Natural killer cell treated with Interleukin-12 subunit alpha and Interleukin-12 subunit beta and Interleukin-15 and Interleukin-18, amount 100 ng/mL, for 72 hours (primary cell): ENCODE measurements around the gene MIER1. TPM values are rescaled to one million over a fixed set of nuclear protein-coding genes. Genes with fewer than 3 reads are reported as not detected.

Experiments used
- ATAC-seq, 2 donors: fragments of 150-1000 bp; cut with Tn5 transposase in 1 of 2; sonication (Bioruptor Pico), chemical (Tn5 transposase) in 1 of 2; 2 replicates each; pipeline ENCODE4 v1.10.0; 2021
- DNase-seq: peaks from one replicate; pipeline ENCODE4 v3.0.0; 2022; ENCODE audit warnings: low spot score
- H3K27ac Mint-ChIP-seq, 2 donors: 1 replicate in 1 of 2; 2 replicates in 1 of 2; pipeline ENCODE4 v1.8.0; 2022; ENCODE audit warnings: mixed read lengths in 2 of 2, mild to moderate bottlenecking in 1 of 2, moderate library complexity in 1 of 2
- H3K27me3 Mint-ChIP-seq, 2 donors: 1 replicate in 1 of 2; 2 replicates in 1 of 2; pipeline ENCODE4 v1.8.0; 2022; ENCODE audit warnings: mixed read lengths in 2 of 2
- H3K36me3 Mint-ChIP-seq: one replicate; pipeline ENCODE4 v1.8.0; 2022; ENCODE audit warnings: mixed read lengths
- H3K4me1 Mint-ChIP-seq, 2 donors: 1 replicate in 1 of 2; 2 replicates in 1 of 2; pipeline ENCODE4 v1.8.0; 2022; ENCODE audit warnings: low read depth in 2 of 2, mixed read lengths in 2 of 2, mild to moderate bottlenecking in 1 of 2
- H3K4me3 Mint-ChIP-seq: one replicate; pipeline ENCODE4 v1.8.0; 2022; ENCODE audit warnings: mixed read lengths
- H3K9me3 Mint-ChIP-seq: 2 replicates; pipeline ENCODE4 v1.8.0; 2022; ENCODE audit warnings: mixed read lengths
- total RNA-seq, 2 donors: library from RNA; stranded (reverse); gene quantifications; one replicate each; pipeline ENCODE4 v1.2.3, GENCODE V29; 2022

The MIER1 gene
- total RNA-seq, 2 donors from 2014 or later, result 50.0 to 67.5 TPM

- peak overlapping the region; percentile 99 for H3K4me3 Mint-ChIP-seq
- H3K4me1 Mint-ChIP-seq, result peaks cover 43 to 62% of the 10 kb centered on the region in 2 donors
- ATAC-seq, result no peak
- no peaks in the 10 kb centered on the region for H3K27me3 Mint-ChIP-seq
- DNase-seq, result no peak
- H3K9me3 Mint-ChIP-seq, result no peaks in the 10 kb centered on the region
- peak overlapping the region; percentile 91 to 99 for H3K27ac Mint-ChIP-seq
- H3K36me3 Mint-ChIP-seq, result peaks cover 13% of the 10 kb centered on the region
Measured at GRCh38 chr1:66929146-66929688, 4.4 kb downstream of the MIER1 start.

GRCh38 chr1:66929691-66929998, 4.9 kb downstream of the MIER1 start:
- Mint-ChIP-seq H3K4me3 (peak overlapping the region; percentile 99), H3K9me3 (no peaks in the 10 kb centered on the region), H3K4me1 (peaks cover 43 to 62% of the 10 kb centered on the region in 2 donors), H3K27me3 (no peaks in the 10 kb centered on the region), H3K36me3 (peaks cover 13% of the 10 kb centered on the region), H3K27ac (peak overlapping the region; percentile 91 to 99)
- no peak for DNase-seq
- ATAC-seq, result no peak

GRCh38 chr1:66929999-66930822, 5.4 kb downstream of the MIER1 start:
- DNase-seq, result peak; percentile 98
- peak; percentile 90 to 91 for ATAC-seq
- Mint-ChIP-seq H3K4me1 (peaks cover 42 to 65% of the 10 kb centered on the region in 2 donors), H3K9me3 (no peaks in the 10 kb centered on the region), H3K27ac (peak overlapping the region; percentile 91 to 99), H3K27me3 (no peaks in the 10 kb centered on the region), H3K36me3 (peaks cover 13% of the 10 kb centered on the region), H3K4me3 (peak overlapping the region; percentile 99)

- Mint-ChIP-seq H3K4me1 (peaks cover 42 to 67% of the 10 kb centered on the region in 2 donors), H3K4me3 (peak overlapping the region; percentile 99), H3K27me3 (no peaks in the 10 kb centered on the region), H3K27ac (peak overlapping the region; percentile 91 to 99), H3K9me3 (no peaks in the 10 kb centered on the region), H3K36me3 (peaks cover 13% of the 10 kb centered on the region)
- ATAC-seq (no peak), DNase-seq (no peak)
Measured at GRCh38 chr1:66930823-66931174, 6.0 kb downstream of the MIER1 start.

GRCh38 chr1:66931590-66931989, 6.8 kb downstream of the MIER1 start:
- Mint-ChIP-seq H3K36me3 (peaks cover 13% of the 10 kb centered on the region), H3K27ac (peak overlapping the region; percentile 91 to 99), H3K4me1 (peaks cover 40 to 66% of the 10 kb centered on the region in 2 donors), H3K4me3 (peak overlapping the region; percentile 99), H3K27me3 (no peaks in the 10 kb centered on the region), H3K9me3 (no peaks in the 10 kb centered on the region)
- no peak for DNase-seq
- ATAC-seq, result no peak

GRCh38 chr1:66932291-66932690, 7.5 kb downstream of the MIER1 start:
- Mint-ChIP-seq H3K36me3 (peaks cover 13% of the 10 kb centered on the region), H3K9me3 (no peaks in the 10 kb centered on the region), H3K4me1 (peaks cover 41 to 62% of the 10 kb centered on the region in 2 donors), H3K27ac (peak overlapping the region; percentile 91 to 99), H3K4me3 (peak overlapping the region; percentile 99), H3K27me3 (no peaks in the 10 kb centered on the region)
- DNase-seq, result no peak
- ATAC-seq, result no peak

GRCh38 chr1:66933887-66934700, 9.3 kb downstream of the MIER1 start:
- Mint-ChIP-seq H3K4me1 (peaks cover 41 to 57% of the 10 kb centered on the region in 2 donors), H3K36me3 (peaks cover 13% of the 10 kb centered on the region), H3K4me3 (peak overlapping the region; percentile 99), H3K27me3 (no peaks in the 10 kb centered on the region), H3K27ac (peak overlapping the region; percentile 91 to 99), H3K9me3 (no peaks in the 10 kb centered on the region)
- ATAC-seq (no peak), DNase-seq (no peak)

- Mint-ChIP-seq H3K9me3 (no peaks in the 10 kb centered on the region), H3K27ac (peak overlapping the region in 1 of 2 donors; percentile 56), H3K4me3 (no peak overlapping the region), H3K36me3 (no peaks in the 10 kb centered on the region), H3K4me1 (peaks cover 29 to 51% of the 10 kb centered on the region in 2 donors), H3K27me3 (no peaks in the 10 kb centered on the region)
- no peak for DNase-seq
- ATAC-seq, result no peak
Measured at GRCh38 chr1:66937529-66938234, 12.9 kb downstream of the MIER1 start.

- H3K4me3 Mint-ChIP-seq, result no peak overlapping the region
- no peaks in the 10 kb centered on the region for H3K36me3 Mint-ChIP-seq
- no peak overlapping the region for H3K27ac Mint-ChIP-seq
Measured at GRCh38 chr1:66938613-66939012, 13.8 kb downstream of the MIER1 start.

GRCh38 chr1:66940981-66941380, 16.2 kb downstream of the MIER1 start:
- no peak overlapping the region for H3K4me3 Mint-ChIP-seq
- DNase-seq, result no peak
- peaks cover 24 to 39% of the 10 kb centered on the region in 2 donors for H3K4me1 Mint-ChIP-seq
- no peaks in the 10 kb centered on the region for H3K27me3 Mint-ChIP-seq
- peaks cover 2% of the 10 kb centered on the region for H3K36me3 Mint-ChIP-seq
- no peak for ATAC-seq
- H3K9me3 Mint-ChIP-seq, result no peaks in the 10 kb centered on the region
- peak overlapping the region in 1 of 2 donors; percentile 21 for H3K27ac Mint-ChIP-seq

More at GRCh38 chr1:66938613-66939012, 13.8 kb downstream of the MIER1 start:
- Mint-ChIP-seq H3K4me1 (peaks cover 28 to 46% of the 10 kb centered on the region in 2 donors), H3K27me3 (no peaks in the 10 kb centered on the region), H3K9me3 (no peaks in the 10 kb centered on the region)
- no peak for DNase-seq
- no peak for ATAC-seq

- H3K4me1 Mint-ChIP-seq, result peaks cover 25 to 51% of the 10 kb centered on the region in 2 donors
- peaks cover 20% of the 10 kb centered on the region for H3K36me3 Mint-ChIP-seq
- no peak overlapping the region for H3K4me3 Mint-ChIP-seq
- no peaks in the 10 kb centered on the region for H3K9me3 Mint-ChIP-seq
- DNase-seq (no peak), ATAC-seq (no peak)
- H3K27ac Mint-ChIP-seq, result no peak overlapping the region
- H3K27me3 Mint-ChIP-seq, result no peaks in the 10 kb centered on the region
Measured at GRCh38 chr1:66943361-66943969, 18.7 kb downstream of the MIER1 start.

GRCh38 chr1:66944330-66945274, 19.8 kb downstream of the MIER1 start:
- H3K4me3 Mint-ChIP-seq, result no peak overlapping the region
- DNase-seq (no peak), ATAC-seq (no peak)
- H3K4me1 Mint-ChIP-seq, result peaks cover 22 to 45% of the 10 kb centered on the region in 2 donors
- H3K36me3 Mint-ChIP-seq, result peaks cover 20% of the 10 kb centered on the region
- H3K27ac Mint-ChIP-seq, result no peak overlapping the region
- no peaks in the 10 kb centered on the region for H3K9me3 Mint-ChIP-seq
- no peaks in the 10 kb centered on the region for H3K27me3 Mint-ChIP-seq
